ENCODE measurements around the gene CBFA2T2.
"Not testable (repeated sequence)": the region's sequence is repeated elsewhere in the genome, so short reads cannot be mapped to it uniquely, and the experiment has no call there.

CBFA2T2 gene

GRCh38 chr20:33685328-33686099, 195.6 kb downstream of the CBFA2T2 start:
- DNase-seq, result peak; percentile 60

- DNase-seq, result peak; percentile 98
Measured at GRCh38 chr20:33686100-33686983, 196.4 kb downstream of the CBFA2T2 start, which contains the start of gene E2F1. E2F1 (minus strand) TSS chr20:33686385; CDS start chr20:33686264, 121 bp downstream.

DNA sequence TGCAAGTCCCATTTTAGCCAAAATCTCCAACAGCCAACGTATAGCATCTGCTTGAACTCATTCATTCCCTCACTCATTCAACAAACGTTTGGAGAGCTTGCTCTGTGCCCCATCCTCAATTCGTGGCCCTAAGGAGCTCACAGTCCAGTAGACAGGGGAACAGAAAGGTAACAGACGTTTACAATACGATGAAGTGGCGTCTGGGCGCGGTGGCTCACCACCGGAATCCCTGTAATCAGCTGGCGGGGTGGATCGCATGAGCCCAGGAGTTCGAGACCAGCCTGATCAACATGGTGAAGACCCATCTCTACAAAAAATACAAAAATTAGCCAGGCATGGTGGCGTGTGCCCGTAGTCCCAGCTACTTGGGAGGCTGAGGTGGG, 197.1 kb downstream of the CBFA2T2 start:
- DNase-seq, result no peak

GRCh38 chr20:33687370-33687915, 197.5 kb downstream of the CBFA2T2 start:
- no peak for DNase-seq

DNA sequence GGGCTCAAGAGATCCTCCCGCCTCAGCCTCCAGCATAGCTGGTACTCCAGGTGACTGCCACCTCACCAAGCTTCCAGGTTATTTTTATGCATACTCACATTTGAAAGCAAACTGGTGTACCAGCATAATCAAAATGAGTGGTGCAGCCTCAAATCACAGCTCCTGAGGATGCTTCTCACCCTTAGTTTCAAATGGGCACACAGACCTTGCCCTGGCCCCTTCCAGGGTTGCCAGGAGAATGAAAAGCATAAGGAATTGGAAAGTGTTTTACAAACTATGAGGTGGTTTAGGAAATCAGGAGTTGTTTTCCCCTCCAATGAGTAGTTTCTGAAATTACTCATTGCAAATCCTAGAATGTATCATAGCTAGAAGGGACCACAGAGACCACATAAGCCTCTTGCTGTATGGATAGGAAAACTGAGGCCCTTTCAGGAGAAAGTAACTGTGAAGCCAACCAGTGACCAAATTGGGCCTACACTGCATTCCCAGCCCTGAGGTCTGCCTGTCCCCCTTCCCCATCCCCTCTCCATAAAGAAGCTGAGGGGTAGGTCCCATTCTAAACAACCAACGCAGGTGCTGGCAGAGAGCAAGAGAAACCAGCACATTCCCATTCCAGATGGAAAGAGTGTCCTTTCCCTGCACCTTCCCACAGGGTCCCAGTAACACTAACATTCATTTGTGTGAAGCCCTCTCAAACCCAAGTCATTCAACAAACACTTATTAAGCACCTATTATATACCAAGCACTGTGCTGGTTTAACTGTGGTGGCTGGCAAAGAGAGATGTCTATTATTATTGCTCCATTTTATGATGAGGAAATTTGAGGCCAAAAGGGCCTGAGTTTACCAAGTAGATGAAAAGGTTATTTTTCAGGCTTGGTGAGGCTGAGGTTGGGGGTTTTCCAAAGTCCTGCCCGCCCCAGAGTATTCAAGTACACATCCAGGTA, 198.4 kb downstream of the CBFA2T2 start:
- no peak for DNase-seq

GRCh38 chr20:33688938-33689424, 199.1 kb downstream of the CBFA2T2 start:
- DNase-seq, result no peak

- no peak for DNase-seq
Measured at GRCh38 chr20:33689493-33689892, 199.6 kb downstream of the CBFA2T2 start.

DNA sequence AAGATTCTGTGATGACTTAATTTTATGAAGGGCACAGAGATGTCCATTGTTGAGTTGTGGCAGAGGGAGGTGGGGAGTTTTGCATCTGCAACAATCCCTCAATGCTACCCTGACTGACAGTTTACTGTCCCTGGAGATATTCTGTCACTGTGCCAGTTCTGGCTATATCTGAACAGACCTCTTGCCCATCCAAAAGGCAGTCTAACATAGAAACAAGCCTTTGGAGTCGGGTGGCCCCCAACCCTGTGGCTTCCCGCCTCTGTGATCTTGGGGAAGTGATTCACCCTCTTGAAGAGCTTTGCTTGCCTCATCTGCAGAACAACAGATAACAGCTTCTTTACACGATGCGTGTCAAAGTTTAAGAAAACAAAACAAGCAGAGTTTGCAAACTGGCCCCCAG, 200.1 kb downstream of the CBFA2T2 start:
- no peak for DNase-seq

DNA sequence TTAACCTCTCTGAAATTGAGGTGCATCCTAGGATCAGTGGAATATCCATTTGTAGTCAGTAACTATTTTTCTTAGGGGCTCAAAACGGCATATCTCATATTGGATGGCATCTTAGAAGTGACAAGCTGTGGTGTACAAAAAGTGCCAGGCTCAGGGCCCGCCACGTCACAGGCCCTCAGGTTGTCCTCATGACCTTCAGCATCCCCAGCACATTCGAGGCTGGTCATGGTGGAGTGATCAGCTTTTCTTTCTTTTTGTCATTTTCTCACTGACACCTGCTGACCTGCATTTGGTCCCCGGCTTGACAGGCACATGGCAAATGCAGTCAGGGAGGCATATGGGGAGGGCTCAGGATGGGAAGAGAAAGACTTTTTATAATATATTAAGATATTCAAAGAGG, 203.4 kb downstream of the CBFA2T2 start:
- DNase-seq, result no peak

GRCh38 chr20:33693741-33694638, 204.1 kb downstream of the CBFA2T2 start:
- DNase-seq, result no peak

GRCh38 chr20:33694639-33695012, 204.7 kb downstream of the CBFA2T2 start:
- DNase-seq, result no peak

DNA sequence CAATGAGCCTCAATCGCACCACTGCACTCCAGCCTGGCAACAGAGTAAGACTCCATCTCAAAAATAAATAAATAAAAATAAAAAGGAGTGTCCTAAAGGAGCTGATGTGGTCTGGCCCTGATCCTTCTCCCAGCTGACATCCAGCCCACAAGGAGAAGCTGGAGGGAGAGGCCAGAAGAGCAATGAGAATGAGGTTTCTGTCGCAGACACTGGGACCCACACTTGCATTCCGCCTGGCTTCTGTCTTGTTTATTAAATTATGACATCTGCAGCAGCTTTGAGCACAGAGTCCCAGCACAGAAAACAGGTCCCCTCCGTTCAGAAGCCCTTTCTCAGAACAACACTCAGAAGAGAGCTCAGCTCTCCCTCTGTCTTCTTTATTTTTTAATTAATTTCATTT, 206.6 kb downstream of the CBFA2T2 start:
- no peak for DNase-seq

- DNase-seq, result no peak
Measured at GRCh38 chr20:33697129-33697528, 207.2 kb downstream of the CBFA2T2 start.

DNA sequence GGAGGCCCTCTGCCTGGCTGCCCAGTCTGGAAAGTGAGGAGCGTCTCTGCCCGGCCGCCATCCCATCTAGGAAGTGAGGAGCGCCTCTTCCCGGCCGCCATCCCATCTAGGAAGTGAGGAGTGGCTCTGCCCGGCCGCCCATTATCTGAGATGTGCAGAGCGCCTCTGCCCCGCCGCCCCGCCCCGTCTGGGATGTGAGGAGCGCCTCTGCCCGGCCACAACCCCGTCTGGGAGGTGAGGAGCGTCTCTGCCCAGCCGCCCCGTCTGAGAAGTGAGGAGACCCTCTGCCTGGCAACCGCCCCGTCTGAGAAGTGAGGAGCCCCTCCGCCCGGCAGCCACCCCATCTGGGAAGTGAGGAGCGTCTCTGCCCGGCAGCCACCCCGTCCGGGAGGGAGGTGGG, 209.1 kb downstream of the CBFA2T2 start:
- not testable (repeated sequence) for DNase-seq
